GM12875 (cell line): ENCODE results near the gene CPZ.

ENCODE experiments used
- H3K4me3 ChIP-seq: one replicate; pipeline ENCODE4 v1.5.1; 2011; ENCODE audit warnings: low read depth, low read length, control low read depth
- TF ChIP-seq, protein P1 (sequence below): IDR thresholded peaks from 2 replicates; pipeline ENCODE4 v1.5.1; 2011; ENCODE audit warnings: low read depth, mild to moderate bottlenecking, control low read depth, inconsistent platforms, low read length, moderate library complexity, borderline replicate concordance; ENCODE audit not compliant: insufficient read depth

Gene CPZ

DNA sequence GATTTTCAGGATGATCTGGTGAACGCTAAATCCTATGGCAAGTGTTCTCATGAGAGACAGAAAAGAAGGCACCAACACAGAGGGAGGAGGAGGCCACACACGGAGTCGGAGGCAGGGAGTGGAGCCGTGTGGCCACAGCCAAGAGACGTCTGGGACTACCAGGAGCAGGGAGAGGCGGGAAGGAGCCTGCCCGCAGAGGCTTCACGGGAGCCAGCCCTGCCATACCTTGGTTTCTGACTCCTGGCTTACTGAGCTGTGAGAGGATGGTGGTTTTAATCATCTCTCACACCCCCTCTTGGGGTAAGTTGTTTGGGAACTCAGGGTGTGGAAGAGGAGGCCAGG is 45.8 kb upstream of the CPZ start:
- no peak overlapping the region for H3K4me3 ChIP-seq
- TF ChIP-seq, protein P1, sequence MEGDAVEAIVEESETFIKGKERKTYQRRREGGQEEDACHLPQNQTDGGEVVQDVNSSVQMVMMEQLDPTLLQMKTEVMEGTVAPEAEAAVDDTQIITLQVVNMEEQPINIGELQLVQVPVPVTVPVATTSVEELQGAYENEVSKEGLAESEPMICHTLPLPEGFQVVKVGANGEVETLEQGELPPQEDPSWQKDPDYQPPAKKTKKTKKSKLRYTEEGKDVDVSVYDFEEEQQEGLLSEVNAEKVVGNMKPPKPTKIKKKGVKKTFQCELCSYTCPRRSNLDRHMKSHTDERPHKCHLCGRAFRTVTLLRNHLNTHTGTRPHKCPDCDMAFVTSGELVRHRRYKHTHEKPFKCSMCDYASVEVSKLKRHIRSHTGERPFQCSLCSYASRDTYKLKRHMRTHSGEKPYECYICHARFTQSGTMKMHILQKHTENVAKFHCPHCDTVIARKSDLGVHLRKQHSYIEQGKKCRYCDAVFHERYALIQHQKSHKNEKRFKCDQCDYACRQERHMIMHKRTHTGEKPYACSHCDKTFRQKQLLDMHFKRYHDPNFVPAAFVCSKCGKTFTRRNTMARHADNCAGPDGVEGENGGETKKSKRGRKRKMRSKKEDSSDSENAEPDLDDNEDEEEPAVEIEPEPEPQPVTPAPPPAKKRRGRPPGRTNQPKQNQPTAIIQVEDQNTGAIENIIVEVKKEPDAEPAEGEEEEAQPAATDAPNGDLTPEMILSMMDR, result no peak

DNA sequence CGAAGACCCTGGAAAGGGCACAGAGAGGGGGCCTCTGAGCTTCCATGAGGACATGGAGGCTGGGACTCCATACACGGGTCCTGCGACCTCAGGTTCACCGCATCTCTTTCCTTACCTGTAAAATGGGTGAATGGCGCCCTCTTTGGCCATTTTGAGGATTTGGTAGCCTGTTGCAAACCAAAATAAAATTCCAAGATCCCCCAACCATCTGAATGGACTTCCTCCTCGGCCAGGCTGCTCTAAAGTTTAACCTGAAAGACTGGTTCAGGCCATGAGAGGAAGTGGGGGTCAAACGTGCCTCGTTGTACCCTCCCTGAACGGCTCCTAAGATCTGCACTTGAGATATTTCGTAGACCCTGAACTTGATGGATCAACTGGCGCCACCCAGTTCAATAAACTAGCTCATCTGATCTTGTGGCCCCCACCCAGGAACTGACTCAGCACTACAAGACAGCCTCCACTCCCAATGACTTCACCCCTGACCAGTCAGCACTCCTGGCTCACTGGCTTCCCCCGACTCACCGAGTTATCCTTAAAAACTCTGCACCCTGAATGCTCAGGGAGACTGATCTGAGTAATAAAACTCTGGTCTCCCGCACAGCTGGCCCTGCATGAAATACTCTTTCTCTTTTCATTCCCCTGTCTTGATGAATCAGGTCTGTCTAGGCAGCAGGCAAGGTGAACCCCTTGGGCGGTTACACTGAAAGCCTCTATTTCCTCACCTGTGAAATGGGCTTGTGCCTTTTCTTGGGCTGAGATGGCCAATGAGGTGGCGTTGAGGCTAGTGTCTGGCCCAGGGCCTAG is 45.3 kb upstream of the CPZ start:
- TF ChIP-seq, protein P1, result peak; percentile 48
- H3K4me3 ChIP-seq, result no peak overlapping the region

DNA sequence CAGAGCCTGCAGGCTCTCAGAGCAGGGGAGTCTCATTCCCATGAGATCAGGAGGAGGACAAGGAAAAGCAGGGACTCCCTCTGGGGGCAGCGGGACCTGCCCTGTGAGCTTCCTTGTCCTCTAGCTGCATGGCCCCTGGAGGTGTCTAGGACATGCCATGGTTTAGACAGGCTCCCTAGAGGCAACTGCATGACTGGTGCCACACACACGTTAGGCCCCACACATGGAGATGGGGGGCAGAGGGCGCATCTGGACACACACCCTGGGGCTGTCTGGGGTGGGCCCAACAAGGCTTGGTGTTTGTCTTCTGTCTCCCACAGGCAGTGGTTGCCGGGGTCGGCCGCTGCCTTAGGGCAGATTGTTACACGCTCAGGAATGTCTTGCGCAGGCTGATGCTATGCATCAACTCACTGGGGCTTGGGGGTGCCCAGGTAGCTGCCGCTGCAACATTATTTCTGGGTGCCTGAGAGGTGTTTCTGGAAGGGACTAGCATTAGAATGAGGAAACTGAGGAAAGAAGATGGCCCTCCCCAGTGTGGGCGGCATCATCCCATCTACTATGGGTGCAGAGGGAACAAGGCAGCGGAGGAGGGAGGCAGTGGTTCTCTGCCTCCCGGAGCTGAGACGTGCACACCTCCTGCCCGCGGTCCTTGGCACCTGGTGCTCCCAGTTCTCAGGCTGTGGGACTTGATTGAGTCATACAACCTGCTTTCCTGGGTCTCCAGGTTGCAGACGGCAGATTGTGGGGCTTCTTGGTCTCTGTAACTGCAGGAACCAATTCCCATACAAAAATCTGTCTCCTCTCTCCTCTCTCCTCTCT is 44.4 kb upstream of the CPZ start:
- no peak overlapping the region for H3K4me3 ChIP-seq
- TF ChIP-seq, protein P1, result no peak

DNA sequence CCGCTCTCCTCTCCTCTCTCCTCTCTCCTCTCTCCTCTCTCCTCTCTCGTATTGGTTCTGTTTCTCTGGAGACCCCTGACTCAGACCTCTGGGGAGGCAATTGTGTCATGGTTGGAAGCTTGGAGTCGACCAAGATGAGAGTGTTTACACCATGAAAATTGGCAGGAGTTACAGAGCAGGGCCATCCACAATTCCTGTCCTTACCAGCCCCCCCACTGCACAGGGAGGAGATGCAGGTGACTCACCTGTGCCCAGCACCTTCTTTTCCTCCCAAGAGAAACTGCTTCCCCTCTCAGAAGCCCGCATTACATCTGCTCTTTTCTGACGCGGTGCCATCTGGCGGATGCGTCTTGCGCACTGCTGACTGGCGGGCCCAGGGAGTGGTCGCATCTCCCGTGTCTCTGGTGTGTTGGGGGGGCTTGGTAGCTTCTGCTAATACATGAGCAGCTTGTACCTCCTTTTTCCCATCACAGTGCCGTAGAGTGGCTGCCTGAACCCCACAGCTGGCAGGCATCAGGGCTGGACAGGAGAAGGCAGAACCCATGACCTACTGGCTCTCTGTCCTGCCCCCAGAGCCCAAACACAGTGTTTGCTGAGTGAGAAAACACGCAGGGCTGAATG is 43.7 kb upstream of the CPZ start:
- TF ChIP-seq, protein P1, result no peak
- no peak overlapping the region for H3K4me3 ChIP-seq

DNA sequence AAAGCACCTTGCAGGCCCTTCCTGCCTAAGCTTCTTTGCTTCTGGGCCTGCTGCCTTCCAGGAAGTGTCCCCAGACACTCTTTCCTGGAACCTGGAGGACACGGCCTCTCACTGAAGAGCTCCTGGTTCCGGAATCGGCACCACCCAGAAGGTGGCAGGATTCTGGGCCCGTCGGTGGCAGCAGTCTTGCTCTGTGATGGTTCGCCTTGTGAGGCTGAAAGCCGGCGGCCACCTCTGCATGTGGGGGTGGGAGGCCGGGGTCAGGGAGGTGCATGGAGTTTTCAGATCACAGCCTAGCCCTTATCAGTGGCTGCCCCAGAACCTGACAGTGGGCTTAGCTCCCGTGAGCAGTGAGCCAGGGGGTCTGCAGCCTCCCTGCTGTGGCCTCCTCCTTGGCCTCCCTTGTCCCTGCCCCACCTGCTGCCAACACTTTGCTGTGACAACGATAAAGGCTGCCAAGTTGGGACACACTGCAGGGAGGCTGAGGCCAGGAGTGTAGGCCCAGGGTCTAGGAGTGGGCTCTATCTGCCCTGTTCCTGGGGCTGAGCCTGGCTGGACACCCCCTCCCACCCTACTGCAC is 43.1 kb upstream of the CPZ start:
- no peak overlapping the region for H3K4me3 ChIP-seq
- TF ChIP-seq, protein P1, result no peak

DNA sequence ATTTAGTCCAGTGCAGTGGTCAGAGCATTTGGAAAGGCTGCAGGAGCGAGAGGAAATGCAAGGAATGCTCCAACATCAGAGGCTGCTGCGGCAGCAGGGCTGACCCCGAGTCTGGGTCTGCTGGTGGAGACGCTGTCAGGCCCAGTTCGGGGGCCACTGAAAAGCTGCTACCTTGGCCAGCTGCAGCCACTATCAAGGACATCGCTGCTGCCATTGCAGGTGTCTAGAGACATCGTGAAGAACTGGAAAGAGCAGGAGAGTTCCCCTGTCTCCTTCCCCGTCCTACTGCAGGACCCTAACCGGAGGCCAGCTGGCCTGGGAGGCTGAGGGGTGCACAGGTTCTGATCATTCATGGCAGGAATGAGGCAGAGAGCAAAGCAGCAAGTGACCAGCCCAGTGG is 41.9 kb upstream of the CPZ start:
- TF ChIP-seq, protein P1, result no peak
- H3K4me3 ChIP-seq, result no peak overlapping the region
